ENCODE results near the gene S100PBP. TPM values are rescaled to one million over a fixed set of nuclear protein-coding genes. Genes with fewer than 3 reads are reported as not detected.

Gene S100PBP
- total RNA-seq, 2 experiments from 2014 or later = 75.8 to 78.5 TPM

DNA sequence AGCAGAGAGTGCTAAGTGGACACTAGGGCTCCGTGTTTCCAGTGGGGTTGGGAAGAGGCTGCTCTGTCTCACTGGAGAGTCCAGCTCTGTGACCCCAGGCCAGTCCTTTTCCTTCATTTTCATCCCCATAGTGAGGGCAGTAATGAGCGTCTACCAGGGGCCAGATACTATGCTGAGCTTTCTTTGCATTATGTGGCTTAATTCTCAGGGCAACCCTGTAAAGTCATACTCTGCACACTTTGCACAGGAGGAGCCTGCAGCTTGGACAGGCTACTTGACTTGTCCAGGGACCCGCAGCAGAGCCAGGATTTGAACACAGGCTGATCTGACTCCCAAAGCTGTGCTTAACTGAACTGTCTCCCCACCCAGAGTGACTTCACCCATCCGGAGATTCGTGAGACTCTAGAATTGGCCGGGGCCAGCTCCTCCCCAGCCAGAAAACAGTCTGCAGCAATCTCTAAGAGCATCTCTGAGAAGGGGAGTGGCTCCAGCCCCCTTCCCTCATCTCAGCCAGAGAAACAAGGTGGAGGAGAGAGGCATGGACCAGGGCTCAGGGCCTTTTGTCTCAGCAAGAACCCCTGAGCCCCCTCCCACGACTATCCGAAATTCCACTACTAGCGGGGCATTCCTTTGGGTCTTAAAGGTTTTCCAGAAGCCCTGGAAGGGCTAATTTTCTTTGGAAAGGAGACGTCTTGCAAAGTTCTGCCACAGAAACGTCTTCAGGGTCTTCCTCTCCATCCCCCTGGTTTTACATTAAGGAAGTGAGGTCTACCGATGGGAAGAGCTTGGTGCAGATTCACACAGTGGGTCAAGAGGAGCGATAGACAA lies 54.1 kb downstream of the S100PBP start:
- DNase-seq (no peak), ATAC-seq (ENCODE audit: low read depth) (no peak)
- H3K36me3 Mint-ChIP-seq = peaks cover 3% of the 10 kb centered on the region

DNA sequence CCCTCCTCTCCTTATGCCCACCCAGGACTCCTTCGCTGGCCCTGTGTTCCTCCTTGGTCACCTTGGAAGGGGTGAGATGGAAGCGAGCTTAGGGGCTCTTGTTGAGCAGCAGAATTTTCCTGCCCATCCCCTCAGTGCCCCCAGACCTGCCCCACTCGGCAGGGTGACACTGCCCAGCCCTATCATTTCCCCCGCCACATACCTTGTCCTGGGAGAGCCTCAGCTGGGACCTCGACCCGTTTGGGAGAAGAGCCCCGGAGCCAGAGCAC lies 54.7 kb downstream of the S100PBP start:
- POLR2A ChIA-PET = interaction anchor here (0.7 to 1.0 kb wide), 2 partner anchors 10 to 255 kb away, joined by 3 read pairs; no protein-coding TSS in a partner anchor

More for the DNA sequence above, 54.1 kb downstream of the S100PBP start:
- Mint-ChIP-seq H3K9me3 (no peaks in the 10 kb centered on the region), H3K4me3 (peak overlapping the region; percentile 56), H3K27ac (no peak overlapping the region), H3K27me3 (peaks cover 51% of the 10 kb centered on the region), H3K4me1 (peaks cover 6% of the 10 kb centered on the region)
- POLR2A ChIA-PET = interaction anchor here (0.7 to 1.0 kb wide), 3 partner anchors 9 to 255 kb away, joined by 3 to 4 read pairs (median 3); no protein-coding TSS in a partner anchor

DNA sequence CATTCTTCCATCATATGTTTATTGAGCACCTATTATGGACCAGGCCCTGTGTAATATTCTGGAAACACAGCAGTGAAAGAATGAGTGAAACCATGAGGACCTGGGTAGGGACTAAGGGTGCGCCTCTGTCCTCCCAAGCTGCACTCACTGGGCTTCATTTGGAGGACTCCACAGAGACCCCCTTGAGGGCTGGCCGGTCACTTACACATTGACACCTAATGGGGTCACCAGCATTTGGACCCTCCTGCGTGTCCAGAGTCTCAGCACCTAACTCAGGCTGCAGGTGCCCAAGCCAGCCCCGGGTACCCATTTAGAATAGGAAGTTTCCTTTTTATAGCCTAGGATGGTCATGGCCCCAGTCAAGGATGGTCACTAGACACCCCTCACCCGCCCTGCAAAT lies 56.0 kb downstream of the S100PBP start:
- Mint-ChIP-seq H3K9me3 (no peaks in the 10 kb centered on the region), H3K27ac (no peak overlapping the region), H3K27me3 (peaks cover 56% of the 10 kb centered on the region), H3K4me1 (peaks cover 6% of the 10 kb centered on the region), H3K36me3 (peaks cover 3% of the 10 kb centered on the region), H3K4me3 (no peak overlapping the region)
- POLR2A ChIA-PET = no interaction called here
- ATAC-seq (ENCODE audit: low read depth) (no peak), DNase-seq (no peak)

More for the DNA sequence above, 54.7 kb downstream of the S100PBP start:
- Mint-ChIP-seq H3K9me3 (no peaks in the 10 kb centered on the region), H3K27me3 (peaks cover 51% of the 10 kb centered on the region), H3K4me1 (peaks cover 6% of the 10 kb centered on the region), H3K27ac (no peak overlapping the region), H3K36me3 (peaks cover 3% of the 10 kb centered on the region), H3K4me3 (no peak overlapping the region)
- ATAC-seq (ENCODE audit: low read depth) = no peak
- DNase-seq = no peak

DNA sequence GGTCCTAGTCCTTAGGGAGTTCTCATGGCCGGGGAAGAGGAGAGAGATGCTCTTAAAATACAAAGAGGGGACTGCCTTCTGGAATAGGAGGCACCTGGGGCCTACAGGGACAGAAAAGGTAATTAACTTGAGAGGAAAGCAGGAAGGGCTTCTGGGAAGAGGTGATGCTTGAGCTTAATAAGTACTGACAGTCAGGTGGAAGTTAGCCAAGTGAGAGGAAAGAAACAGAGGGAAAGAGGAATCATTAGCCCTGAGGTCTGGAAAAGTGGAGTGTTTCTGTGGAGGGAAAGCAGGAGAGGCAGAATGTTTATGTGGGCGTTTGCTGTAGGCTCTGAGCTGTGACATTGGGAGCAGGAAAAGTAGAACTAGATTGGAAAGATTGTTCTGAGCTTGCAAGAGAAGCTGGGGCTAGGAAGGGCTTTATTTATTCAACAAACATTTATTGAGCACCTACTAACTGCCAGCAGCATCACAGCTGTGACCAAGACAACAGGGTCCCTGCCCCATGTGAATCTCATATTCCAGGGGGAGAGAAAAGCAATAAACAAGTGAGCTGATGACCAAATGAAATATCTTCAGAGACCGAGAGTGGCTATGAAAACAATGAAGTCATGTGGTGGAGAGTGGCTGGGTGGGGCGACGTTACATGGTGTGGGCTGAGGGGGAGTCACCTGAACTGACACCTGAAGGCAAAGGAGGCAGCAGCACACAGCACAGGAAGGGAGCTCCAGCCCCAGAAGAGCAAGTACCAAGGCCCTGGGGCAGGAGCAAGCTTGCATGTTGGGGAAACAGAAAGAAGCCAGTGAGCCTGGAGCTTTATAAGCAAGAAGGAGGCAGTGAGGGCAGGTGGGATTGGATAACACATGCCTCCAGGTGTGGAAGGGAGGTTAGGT lies 57.7 kb downstream of the S100PBP start:
- ATAC-seq (ENCODE audit: low read depth) (no peak), DNase-seq (no peak)
- POLR2A ChIA-PET = no interaction called here
- H3K9me3 Mint-ChIP-seq = no peaks in the 10 kb centered on the region
- no peak overlapping the region for H3K27ac Mint-ChIP-seq
- H3K4me1 Mint-ChIP-seq = peaks cover 3% of the 10 kb centered on the region
- no peak overlapping the region for H3K4me3 Mint-ChIP-seq
- H3K36me3 Mint-ChIP-seq = no peaks in the 10 kb centered on the region
- H3K27me3 Mint-ChIP-seq = peaks cover 46% of the 10 kb centered on the region

DNA sequence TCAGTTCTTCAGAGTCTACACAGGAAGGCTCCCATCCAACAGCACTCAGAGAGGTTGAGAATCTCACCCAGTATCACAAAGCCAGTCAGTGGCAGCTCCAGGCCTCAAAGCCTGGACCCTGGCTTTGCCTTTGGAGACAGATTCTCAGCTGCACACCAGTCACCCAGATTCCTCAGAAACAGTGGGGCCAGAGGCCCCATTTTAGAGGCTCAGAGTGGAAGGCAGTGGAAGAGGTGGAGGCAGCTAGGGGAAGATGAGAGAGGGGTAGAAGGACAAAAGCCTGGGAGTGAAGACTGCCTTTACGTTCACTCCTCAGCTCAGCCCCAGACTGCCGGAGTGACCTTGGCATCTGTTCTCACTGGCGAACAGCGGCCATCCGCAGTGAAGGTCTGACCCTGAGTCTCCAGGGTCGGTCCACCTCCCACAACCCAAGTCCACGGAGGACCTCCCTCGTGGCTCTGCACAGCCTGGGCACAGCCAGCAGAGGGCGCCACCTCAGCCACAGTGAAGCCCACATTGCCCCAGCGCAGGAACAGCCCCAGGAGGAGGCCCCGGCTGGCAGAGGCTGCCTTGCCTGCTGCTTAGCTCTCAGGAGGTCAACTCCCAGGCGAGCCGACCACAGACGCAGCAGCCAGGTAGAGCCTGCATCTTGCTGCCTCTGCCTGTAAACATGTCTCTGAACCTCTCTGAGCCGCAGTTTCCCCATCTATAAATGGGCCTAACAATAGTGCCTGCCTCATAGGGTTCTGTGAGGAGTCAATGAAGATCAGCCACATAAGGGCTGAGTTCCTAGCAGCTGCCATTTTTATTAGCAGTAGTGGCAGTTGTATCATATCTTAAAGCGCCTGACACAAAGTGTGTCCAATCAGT lies 59.1 kb downstream of the S100PBP start:
- H3K27ac Mint-ChIP-seq = no peak overlapping the region
- POLR2A ChIA-PET = interaction anchor here (0.6 kb wide), 1 partner anchor 399 kb away, joined by 3 read pairs; no protein-coding TSS in a partner anchor
- H3K4me1 Mint-ChIP-seq = peaks cover 2% of the 10 kb centered on the region
- H3K4me3 Mint-ChIP-seq = no peak overlapping the region
- peaks cover 49% of the 10 kb centered on the region for H3K27me3 Mint-ChIP-seq
- DNase-seq (peak; percentile 74), ATAC-seq (ENCODE audit: low read depth) (peak; percentile 82)
- H3K36me3 Mint-ChIP-seq = no peaks in the 10 kb centered on the region
- H3K9me3 Mint-ChIP-seq = no peaks in the 10 kb centered on the region

DNA sequence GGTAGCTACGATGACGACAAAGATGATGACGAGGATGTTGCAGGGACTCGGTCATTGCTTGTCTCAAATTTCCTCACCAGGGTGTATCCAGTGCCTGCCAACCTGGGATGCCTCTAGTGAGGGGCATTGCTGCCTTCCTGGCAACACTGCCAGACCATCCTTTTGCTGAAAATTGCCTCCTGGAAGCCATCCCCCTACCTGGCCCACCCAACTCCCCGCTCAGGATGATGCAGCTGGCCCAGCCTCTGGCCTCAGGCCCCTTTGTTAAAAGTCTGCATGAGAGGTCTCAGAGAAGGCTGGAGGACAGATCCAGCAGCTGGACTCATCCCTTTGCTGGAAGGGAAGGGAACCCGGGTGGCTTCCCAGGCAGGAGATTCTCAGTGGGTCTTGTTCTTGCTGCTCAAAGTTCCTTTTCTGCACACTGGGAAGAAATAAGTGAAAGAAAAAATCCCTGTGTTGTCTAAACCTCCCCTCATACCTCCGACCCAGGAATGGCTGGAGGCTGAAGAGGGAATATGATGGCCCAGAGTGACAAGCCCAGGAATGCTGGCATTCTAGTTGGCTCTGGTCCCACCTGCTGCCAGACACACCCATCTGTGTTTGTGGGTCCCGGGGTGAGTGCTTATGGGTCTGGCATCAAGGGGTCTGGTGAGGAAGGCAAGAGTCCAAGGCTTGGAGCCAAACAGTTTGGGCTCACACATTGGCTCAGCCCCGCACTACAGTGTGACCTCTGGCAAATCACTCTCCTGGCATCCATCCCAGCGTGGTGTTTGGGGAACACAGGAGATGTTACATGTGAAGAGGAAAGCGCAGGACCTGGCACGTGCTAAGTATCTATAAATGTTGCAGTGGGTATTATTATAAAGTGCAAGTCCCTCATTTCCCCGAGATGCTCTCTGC lies 60.0 kb downstream of the S100PBP start:
- POLR2A ChIA-PET = no interaction called here

DNA sequence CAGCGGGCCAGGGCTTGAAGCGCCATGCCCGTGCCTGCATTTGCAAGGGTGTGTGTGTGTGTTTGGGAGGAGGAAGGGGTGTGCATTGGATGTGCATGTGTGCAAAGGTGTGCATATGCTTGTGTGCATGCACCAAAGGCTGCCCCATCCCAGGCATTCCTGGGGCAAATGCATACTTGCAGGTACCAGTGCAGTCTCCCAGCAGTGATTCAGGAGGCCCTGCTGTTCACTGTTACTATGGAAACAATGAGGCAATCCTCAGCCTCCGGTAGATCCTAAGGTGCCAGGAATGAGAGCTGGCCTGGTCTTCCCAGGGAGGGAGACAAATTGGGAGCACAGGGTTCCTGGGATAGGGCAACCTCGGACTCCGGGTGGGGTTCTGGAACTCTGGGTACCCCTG lies 60.7 kb downstream of the S100PBP start:
- POLR2A ChIA-PET = no interaction called here
- ATAC-seq (ENCODE audit: low read depth) (no peak), DNase-seq (peak; percentile 27)
- Mint-ChIP-seq H3K36me3 (no peaks in the 10 kb centered on the region), H3K9me3 (no peaks in the 10 kb centered on the region), H3K4me1 (no peaks in the 10 kb centered on the region), H3K27ac (no peak overlapping the region), H3K4me3 (no peak overlapping the region), H3K27me3 (peaks cover 40% of the 10 kb centered on the region)

More for the DNA sequence above, 60.0 kb downstream of the S100PBP start:
- Mint-ChIP-seq H3K4me3 (no peak overlapping the region), H3K27ac (no peak overlapping the region), H3K4me1 (peaks cover 2% of the 10 kb centered on the region), H3K9me3 (no peaks in the 10 kb centered on the region), H3K36me3 (no peaks in the 10 kb centered on the region), H3K27me3 (peaks cover 41% of the 10 kb centered on the region)
- ATAC-seq (ENCODE audit: low read depth) (no peak), DNase-seq (peak; percentile 11)

DNA sequence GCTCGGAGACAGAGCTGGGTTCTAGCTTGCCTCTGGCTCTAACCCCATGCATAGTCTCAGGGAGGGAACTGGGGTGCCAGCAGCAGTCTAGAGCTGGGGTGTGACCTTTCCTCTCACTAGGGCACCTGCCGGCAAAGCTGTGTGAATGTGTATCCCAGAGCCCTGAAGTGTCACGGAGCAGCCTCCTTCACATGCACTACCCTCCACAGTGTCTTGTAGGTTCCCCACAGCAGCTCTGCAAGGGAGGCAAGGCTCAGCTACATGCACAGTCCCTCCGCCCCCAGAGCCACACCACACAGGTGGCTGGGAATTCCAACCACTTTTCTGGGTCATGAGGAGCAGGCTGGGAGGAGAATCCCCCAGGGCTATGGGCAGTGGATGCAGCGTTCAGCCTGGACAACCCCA lies 61.2 kb downstream of the S100PBP start:
- DNase-seq (peak; percentile 11), ATAC-seq (ENCODE audit: low read depth) (no peak)
- POLR2A ChIA-PET = no interaction called here
- Mint-ChIP-seq H3K36me3 (no peaks in the 10 kb centered on the region), H3K4me3 (no peak overlapping the region), H3K27me3 (peaks cover 45% of the 10 kb centered on the region), H3K9me3 (no peaks in the 10 kb centered on the region), H3K27ac (no peak overlapping the region), H3K4me1 (no peaks in the 10 kb centered on the region)

DNA sequence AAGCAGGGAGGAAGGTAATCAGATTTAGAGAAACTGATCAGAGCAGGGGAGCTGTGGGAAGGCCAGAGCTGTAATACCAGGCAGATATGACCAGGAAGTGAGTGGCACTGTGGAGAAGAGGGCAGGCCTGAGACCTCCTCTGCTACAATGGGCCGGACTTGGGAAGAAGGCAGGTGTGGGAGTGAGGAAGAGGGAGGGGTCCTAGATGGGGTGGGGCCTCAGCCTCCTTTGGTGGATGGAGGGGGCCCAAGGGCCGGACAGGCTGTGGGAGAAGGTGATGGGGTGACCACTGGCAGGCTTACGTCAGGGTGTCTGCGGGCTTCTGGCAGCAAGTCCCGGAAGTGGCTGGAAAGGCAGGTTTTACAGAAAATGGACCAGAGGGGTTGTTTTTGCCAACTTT lies 63.8 kb downstream of the S100PBP start:
- no peak overlapping the region for H3K4me3 Mint-ChIP-seq
- ATAC-seq (ENCODE audit: low read depth) (no peak), DNase-seq (no peak)
- POLR2A ChIA-PET = no interaction called here
- no peaks in the 10 kb centered on the region for H3K4me1 Mint-ChIP-seq
- H3K36me3 Mint-ChIP-seq = no peaks in the 10 kb centered on the region
- H3K27me3 Mint-ChIP-seq = peaks cover 47% of the 10 kb centered on the region
- H3K27ac Mint-ChIP-seq = no peak overlapping the region
- H3K9me3 Mint-ChIP-seq = no peaks in the 10 kb centered on the region

DNA sequence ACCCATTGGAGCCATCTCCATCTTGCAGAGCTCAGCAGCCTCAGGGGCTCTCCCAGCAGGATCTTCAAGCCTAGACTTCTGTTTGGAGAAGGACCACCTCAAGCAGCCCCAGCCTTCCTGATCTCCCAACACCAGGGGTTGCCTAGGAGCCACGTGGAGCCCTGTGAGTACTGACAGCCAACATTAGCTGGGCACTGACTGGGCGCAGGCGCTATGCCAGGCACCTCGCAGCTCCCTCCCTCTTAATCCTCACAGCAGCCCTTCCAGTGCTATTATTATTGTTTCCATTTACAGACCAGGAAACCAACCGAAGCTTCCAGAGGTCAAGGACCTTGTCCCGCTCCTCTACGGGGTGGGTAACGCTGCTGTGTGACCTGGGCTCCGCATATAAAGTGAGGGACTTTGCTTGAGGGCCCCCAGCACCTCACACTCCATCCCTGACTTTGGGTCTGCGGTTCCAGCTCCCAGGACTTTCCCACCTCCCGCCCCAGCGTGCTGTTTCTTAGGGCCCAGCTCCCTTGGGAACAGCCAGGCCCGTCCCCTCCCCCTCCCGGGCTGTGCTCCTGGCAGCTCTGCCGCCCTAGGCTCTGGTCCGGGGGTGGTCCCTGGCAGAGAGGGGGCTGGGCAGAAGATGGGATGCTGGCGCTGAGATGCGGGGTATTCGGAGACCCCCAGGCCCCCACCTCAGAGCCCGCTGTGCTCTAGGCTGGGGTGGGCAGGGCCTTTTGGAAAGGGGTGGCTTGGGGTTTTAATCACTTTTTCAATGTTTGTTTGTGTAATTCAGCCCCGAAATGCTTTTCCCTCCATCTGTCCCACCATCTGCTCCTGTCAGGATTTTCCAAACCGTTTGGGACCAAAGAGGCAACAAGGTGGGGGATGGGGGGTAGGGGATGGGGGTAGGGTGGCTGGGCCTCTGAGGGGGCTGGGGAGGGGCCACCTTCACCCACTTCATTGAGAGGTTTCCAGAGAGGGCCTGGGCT lies 64.7 kb downstream of the S100PBP start:
- peaks cover 52% of the 10 kb centered on the region for H3K27me3 Mint-ChIP-seq
- DNase-seq (no peak), ATAC-seq (ENCODE audit: low read depth) (no peak)
- H3K36me3 Mint-ChIP-seq = no peaks in the 10 kb centered on the region
- POLR2A ChIA-PET = no interaction called here
- no peaks in the 10 kb centered on the region for H3K4me1 Mint-ChIP-seq
- no peak overlapping the region for H3K4me3 Mint-ChIP-seq
- no peaks in the 10 kb centered on the region for H3K9me3 Mint-ChIP-seq
- no peak overlapping the region for H3K27ac Mint-ChIP-seq

DNA sequence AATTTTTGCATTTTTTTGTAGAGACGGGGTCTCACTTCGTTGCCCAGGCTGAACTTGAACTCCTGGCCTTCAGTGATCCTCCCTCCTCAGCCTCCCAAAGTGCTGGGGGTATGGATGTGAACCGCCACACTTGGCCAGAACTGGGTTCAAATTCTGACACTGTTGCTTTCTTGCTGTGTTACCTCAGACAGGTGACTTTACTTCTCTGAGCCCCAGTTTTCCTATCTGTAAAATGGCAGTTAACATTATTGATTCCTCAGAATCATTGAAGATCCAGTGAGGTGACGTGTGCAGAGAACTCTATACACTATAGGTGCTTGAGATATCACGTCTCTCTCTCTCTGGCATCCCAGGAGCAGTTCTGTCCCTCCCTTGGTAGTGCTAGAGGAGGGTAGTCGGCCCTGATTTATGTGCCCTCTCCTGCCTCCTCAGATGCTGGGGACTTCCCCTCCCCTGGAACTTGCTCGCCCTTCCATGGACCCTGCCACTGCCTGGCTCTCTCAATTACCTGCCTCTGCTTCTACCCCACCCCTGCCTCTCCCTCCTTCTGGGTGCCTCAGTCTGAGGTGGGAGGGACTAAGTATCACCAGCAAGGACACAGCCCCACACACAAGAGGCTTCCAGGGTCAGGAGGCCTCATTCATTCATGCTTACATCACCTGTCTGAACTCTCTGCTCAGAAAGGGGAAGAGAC lies 66.0 kb downstream of the S100PBP start:
- Mint-ChIP-seq H3K27me3 (peaks cover 58% of the 10 kb centered on the region), H3K4me3 (no peak overlapping the region), H3K27ac (no peak overlapping the region), H3K9me3 (no peaks in the 10 kb centered on the region), H3K4me1 (no peaks in the 10 kb centered on the region), H3K36me3 (no peaks in the 10 kb centered on the region)
- DNase-seq = no peak
- ATAC-seq (ENCODE audit: low read depth) = no peak
- POLR2A ChIA-PET = no interaction called here
